Type B pancreatic cell (in vitro differentiated cells): ENCODE results near the gene CYRIA. TPM values are rescaled to one million over a fixed set of nuclear protein-coding genes. Genes with fewer than 3 reads are reported as not detected.

Experiments used
- DNase-seq: peaks from one replicate; pipeline ENCODE4 v3.0.0; 2021; ENCODE audit warnings: mixed read lengths; ENCODE audit not compliant: unreplicated experiment; ENCODE audit errors: extremely low spot score
- H3K27ac Mint-ChIP-seq: 2 replicates; pipeline ENCODE4 v1.8.0; 2021; ENCODE audit warnings: mild to moderate bottlenecking, mixed read lengths
- H3K27me3 Mint-ChIP-seq: 2 replicates; pipeline ENCODE4 v1.8.0; 2021; ENCODE audit warnings: mixed read lengths
- H3K36me3 Mint-ChIP-seq: 2 replicates; pipeline ENCODE4 v1.8.0; 2021; ENCODE audit warnings: mixed read lengths
- H3K4me1 Mint-ChIP-seq: one replicate; pipeline ENCODE4 v1.8.0; 2021; ENCODE audit warnings: mixed read lengths; ENCODE audit not compliant: unreplicated experiment
- H3K4me3 Mint-ChIP-seq: 2 replicates; pipeline ENCODE4 v1.8.0; 2021; ENCODE audit warnings: mild to moderate bottlenecking, mixed read lengths
- H3K9me3 Mint-ChIP-seq: 2 replicates; pipeline ENCODE4 v1.8.0; 2021; ENCODE audit warnings: mixed read lengths
- total RNA-seq: library from RNA; stranded (reverse); gene quantifications from 2 replicates; pipeline ENCODE4 v1.2.1, GENCODE V29; 2021; ENCODE audit warnings: low replicate concordance
- TF ChIP-seq, protein P1 (sequence below): fragments of 200-600 bp; sonication (generic); conservative IDR thresholded peaks from 2 replicates; pipeline ENCODE4 v1.5.0; 2021; ENCODE audit warnings: antibody characterized with exemption, mild to moderate bottlenecking

CYRIA gene
- total RNA-seq, 1 donor from 2014 or later = 6.5 TPM

DNA sequence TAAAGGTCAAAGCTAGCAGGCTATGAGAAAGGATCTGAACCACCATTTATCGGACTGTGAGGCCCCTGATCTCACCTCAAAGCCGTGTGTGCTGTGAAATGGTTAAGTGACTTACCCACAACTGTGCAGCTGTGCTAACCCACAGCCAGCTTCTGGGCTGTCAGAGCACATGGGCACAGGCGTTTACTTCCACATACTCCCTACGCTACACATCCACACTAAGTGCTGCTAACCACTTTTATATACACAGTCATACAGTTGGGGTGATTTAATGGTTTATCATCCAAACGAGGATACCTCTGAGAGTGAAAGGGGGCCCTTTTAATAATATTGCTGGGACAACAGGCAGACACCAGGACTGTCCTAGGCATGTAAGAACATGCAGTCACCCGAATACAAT lies 37.3 kb downstream of the CYRIA start:
- Mint-ChIP-seq H3K4me1 (peaks cover 22% of the 10 kb centered on the region), H3K4me3 (no peak overlapping the region), H3K9me3 (no peaks in the 10 kb centered on the region), H3K27me3 (no peaks in the 10 kb centered on the region), H3K36me3 (no peaks in the 10 kb centered on the region), H3K27ac (no peak overlapping the region)
- TF ChIP-seq, protein P1, sequence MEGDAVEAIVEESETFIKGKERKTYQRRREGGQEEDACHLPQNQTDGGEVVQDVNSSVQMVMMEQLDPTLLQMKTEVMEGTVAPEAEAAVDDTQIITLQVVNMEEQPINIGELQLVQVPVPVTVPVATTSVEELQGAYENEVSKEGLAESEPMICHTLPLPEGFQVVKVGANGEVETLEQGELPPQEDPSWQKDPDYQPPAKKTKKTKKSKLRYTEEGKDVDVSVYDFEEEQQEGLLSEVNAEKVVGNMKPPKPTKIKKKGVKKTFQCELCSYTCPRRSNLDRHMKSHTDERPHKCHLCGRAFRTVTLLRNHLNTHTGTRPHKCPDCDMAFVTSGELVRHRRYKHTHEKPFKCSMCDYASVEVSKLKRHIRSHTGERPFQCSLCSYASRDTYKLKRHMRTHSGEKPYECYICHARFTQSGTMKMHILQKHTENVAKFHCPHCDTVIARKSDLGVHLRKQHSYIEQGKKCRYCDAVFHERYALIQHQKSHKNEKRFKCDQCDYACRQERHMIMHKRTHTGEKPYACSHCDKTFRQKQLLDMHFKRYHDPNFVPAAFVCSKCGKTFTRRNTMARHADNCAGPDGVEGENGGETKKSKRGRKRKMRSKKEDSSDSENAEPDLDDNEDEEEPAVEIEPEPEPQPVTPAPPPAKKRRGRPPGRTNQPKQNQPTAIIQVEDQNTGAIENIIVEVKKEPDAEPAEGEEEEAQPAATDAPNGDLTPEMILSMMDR = no peak
- no peak for DNase-seq

DNA sequence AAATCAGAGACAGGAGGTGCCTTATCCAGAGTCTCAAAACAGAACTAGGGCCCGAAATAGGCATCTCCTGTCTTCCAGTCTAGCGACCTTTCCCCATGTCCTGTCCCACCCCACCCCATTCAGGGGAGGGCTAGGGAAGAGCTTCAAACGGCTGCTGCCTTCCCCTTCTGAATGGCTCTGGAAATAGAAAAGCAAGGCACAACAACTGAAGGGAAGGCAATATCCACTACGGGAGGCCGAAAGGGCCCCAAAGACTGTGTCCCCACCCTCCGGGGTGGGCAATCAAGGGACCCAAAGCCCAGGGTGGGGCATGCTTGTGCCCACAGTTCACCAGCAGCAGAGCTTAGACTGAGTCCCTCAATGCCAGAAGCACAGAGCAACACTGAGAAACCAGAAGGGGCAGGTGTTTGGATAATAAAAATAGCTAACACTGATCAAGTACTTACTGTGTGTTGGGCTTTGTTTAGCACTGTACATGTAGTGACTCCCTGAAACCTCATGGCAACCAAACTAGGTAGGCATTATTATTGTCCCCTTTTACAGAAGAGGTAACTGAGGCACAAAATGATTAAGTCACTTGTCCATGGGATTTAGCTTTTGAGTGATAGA lies 38.5 kb downstream of the CYRIA start:
- no peak overlapping the region for H3K4me3 Mint-ChIP-seq
- peaks cover 4% of the 10 kb centered on the region for H3K36me3 Mint-ChIP-seq
- no peaks in the 10 kb centered on the region for H3K27me3 Mint-ChIP-seq
- no peaks in the 10 kb centered on the region for H3K9me3 Mint-ChIP-seq
- TF ChIP-seq, protein P1 = no peak
- no peak overlapping the region for H3K27ac Mint-ChIP-seq
- DNase-seq = no peak
- H3K4me1 Mint-ChIP-seq = peaks cover 19% of the 10 kb centered on the region

DNA sequence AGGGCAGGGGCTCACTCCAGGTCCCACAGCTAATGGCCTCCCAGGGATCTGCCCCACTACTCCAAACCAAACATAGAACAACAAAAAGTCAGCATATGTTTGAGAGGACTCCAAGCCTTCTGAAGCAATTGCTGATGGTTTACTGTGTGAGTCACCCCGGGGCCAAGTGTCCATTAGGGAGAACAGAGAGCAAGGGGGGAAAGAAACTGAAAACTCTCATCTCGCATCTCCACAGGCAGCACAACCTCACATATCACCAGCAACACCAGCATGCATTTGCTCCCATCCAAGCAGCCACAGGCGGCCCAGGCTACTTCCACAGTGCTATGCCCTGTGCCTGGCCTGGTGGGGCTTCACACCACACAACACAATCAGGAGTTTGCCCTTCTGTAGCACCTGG lies 39.1 kb downstream of the CYRIA start:
- no peaks in the 10 kb centered on the region for H3K9me3 Mint-ChIP-seq
- peaks cover 19% of the 10 kb centered on the region for H3K4me1 Mint-ChIP-seq
- H3K27ac Mint-ChIP-seq = no peak overlapping the region

DNA sequence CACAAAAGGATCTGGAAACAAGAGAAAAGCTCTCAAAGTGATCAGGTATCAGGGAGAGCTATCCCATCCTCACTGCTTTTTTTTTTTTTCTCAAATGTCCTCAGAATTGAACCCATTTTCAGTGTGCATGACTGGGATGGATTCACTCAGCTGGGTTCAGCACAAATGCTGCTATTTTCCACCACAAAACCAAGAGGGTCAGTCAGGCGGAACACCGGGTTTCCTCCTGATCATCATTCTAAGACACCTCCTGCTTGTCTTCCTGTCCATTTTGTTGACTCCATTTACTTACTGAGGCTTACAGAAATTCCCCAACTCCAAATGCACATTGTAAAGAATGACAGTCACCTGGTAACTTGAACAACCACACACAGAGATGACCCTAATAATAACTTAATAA lies 39.9 kb downstream of the CYRIA start:
- H3K9me3 Mint-ChIP-seq = no peaks in the 10 kb centered on the region
- peaks cover 10% of the 10 kb centered on the region for H3K36me3 Mint-ChIP-seq
- H3K4me1 Mint-ChIP-seq = peaks cover 19% of the 10 kb centered on the region
- DNase-seq = no peak
- no peak overlapping the region for H3K4me3 Mint-ChIP-seq
- H3K27ac Mint-ChIP-seq = no peak overlapping the region
- TF ChIP-seq, protein P1 = no peak
- H3K27me3 Mint-ChIP-seq = no peaks in the 10 kb centered on the region

More for the DNA sequence above, 39.1 kb downstream of the CYRIA start:
- TF ChIP-seq, protein P1 = no peak
- no peak for DNase-seq
- no peak overlapping the region for H3K4me3 Mint-ChIP-seq
- peaks cover 4% of the 10 kb centered on the region for H3K36me3 Mint-ChIP-seq
- H3K27me3 Mint-ChIP-seq = no peaks in the 10 kb centered on the region

DNA sequence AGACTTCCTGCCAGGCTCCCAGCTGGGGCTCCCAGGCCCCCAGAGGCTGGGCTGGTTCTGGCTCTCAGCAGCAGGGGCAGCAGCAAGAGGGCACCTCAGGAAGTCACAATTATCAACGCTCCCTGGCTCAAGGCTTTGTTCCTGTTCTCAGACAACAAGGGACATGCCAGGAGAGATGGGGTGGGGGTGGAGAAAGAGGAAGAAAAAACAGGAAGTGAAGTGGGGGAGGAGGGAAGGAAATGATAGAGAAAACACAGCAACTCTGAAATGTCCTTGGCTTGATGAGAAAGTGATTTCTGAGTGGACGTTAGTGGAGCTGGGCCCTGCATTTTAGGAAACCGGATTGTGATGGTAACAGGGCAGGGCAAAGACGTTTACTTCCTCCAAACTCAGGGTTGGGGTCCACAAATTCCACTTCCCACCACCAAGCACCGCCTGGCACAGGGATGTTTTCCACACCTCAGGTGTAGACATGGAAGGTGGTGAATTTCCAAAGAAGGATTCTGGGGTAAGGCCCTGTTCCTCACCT lies 40.4 kb downstream of the CYRIA start:
- TF ChIP-seq, protein P1 = no peak
- peak overlapping the region; percentile 41 for H3K4me3 Mint-ChIP-seq
- no peaks in the 10 kb centered on the region for H3K9me3 Mint-ChIP-seq
- H3K36me3 Mint-ChIP-seq = peaks cover 12% of the 10 kb centered on the region
- peak overlapping the region; percentile 67 for H3K27ac Mint-ChIP-seq
- DNase-seq = no peak
- no peaks in the 10 kb centered on the region for H3K27me3 Mint-ChIP-seq
- peaks cover 19% of the 10 kb centered on the region for H3K4me1 Mint-ChIP-seq
